Measurements from ENCODE around the gene ASPSCR1.

DNA sequence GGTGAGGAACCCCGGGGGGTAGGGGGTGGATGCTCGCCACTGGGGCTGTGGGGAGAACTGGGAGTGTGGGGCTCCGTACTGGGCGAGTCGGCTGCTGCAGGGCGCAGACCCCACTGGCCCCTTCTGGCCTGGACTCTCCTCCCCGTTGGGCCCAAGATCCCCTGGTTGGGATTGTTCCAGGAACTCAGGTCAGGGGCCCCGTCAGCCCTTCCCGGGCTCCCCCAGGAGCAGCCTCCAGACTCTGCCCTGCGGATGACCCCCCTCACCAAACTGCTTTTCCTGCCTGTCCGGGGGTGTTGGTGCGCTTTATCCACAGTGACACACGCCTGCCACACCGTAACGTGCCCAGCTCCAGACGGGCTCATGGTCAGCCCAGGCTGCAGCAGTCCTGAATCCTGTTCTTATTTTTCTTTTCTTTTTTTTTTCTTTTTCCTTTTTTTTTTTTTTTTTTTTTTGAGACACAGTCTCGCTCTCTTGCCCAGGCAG, 24.2 kb downstream of the ASPSCR1 start:
- TF ChIP-seq, protein P1, sequence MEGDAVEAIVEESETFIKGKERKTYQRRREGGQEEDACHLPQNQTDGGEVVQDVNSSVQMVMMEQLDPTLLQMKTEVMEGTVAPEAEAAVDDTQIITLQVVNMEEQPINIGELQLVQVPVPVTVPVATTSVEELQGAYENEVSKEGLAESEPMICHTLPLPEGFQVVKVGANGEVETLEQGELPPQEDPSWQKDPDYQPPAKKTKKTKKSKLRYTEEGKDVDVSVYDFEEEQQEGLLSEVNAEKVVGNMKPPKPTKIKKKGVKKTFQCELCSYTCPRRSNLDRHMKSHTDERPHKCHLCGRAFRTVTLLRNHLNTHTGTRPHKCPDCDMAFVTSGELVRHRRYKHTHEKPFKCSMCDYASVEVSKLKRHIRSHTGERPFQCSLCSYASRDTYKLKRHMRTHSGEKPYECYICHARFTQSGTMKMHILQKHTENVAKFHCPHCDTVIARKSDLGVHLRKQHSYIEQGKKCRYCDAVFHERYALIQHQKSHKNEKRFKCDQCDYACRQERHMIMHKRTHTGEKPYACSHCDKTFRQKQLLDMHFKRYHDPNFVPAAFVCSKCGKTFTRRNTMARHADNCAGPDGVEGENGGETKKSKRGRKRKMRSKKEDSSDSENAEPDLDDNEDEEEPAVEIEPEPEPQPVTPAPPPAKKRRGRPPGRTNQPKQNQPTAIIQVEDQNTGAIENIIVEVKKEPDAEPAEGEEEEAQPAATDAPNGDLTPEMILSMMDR (IDR thresholded peaks at IDR 0.05) = no peak
- TF ChIP-seq POLR2A (IDR thresholded peaks at IDR 0.05) = no peak
